Measurements from ENCODE around the gene BOK.

Gene BOK

DNA sequence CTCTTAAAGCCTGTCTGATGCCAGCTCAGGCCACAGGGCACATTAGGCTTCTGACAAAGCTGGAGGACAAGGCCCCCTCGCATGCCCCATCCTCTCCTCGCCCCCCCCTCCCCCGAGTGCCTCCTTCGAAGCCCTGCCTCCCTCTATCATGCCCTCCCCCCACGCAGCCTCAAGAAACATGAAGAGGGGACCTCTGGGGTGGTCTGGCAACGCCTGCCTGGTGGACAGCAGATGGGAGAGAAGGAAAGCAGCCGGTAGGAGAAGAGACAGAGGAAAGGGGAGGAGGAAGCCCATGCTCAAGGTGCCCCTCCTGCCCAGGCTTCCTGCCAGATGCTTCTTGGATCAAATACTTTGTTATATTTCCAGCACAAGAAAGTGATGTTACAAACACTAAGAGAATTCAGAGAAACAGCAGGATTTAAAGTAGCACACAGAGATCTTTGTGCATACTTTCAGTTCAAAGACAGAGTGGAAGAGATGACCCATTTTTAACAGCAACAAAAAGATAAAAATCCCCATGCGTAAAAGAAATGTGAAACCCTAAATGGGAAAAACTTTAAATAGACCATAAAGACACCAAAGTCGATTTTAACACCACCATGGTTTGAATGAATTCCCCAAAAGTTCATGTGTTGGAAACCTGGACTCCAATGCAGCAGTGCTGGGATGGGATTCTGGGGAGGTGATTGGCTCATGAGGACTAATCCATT lies 19.0 kb downstream of the BOK start:
- H3K9me3 Mint-ChIP-seq, result peaks cover 27% of the 10 kb centered on the region
- TF ChIP-seq CTCF (IDR thresholded peaks at IDR 0.05; ENCODE audit: unreplicated experiment in 3 of 3), result no peak
- peaks cover 57% of the 10 kb centered on the region for H3K36me3 Mint-ChIP-seq (ENCODE audit: low read depth)
- peaks cover 22% of the 10 kb centered on the region for H3K4me1 Mint-ChIP-seq
- H3K27ac Mint-ChIP-seq, result peak overlapping the region; percentile 12 to 89 (median 78)
- peak overlapping the region in 2 of 3 experiments; percentile 12 to 22 for H3K4me3 Mint-ChIP-seq
- H3K27me3 Mint-ChIP-seq (ENCODE audit: low read depth), result no peaks in the 10 kb centered on the region

DNA sequence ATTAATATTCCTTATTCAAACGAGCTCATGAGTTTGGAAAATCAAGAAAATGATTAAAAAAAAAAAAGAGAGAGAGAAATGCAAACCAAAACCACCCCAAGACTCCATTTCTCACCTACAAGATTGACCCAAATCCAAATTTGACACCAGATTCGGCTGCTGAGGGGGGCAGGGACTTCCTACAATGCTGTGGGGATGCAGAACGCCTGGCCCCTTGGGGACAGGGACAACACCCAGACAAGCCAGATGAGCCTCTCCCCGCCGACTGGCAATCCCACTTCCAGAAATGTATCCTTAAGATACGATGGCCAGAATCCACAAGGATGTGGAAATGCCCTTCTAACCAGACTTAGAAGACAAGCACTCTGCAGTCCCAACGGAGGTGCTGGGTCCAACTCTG lies 20.7 kb downstream of the BOK start:
- Mint-ChIP-seq H3K27me3 (ENCODE audit: low read depth) (no peaks in the 10 kb centered on the region), H3K4me1 (peaks cover 22% of the 10 kb centered on the region), H3K36me3 (ENCODE audit: low read depth) (peaks cover 51% of the 10 kb centered on the region), H3K27ac (peak overlapping the region in 1 of 3 experiments; percentile 89), H3K4me3 (no peak overlapping the region), H3K9me3 (peaks cover 40% of the 10 kb centered on the region)
- TF ChIP-seq CTCF (IDR thresholded peaks at IDR 0.05; ENCODE audit: unreplicated experiment in 3 of 3), result no peak

DNA sequence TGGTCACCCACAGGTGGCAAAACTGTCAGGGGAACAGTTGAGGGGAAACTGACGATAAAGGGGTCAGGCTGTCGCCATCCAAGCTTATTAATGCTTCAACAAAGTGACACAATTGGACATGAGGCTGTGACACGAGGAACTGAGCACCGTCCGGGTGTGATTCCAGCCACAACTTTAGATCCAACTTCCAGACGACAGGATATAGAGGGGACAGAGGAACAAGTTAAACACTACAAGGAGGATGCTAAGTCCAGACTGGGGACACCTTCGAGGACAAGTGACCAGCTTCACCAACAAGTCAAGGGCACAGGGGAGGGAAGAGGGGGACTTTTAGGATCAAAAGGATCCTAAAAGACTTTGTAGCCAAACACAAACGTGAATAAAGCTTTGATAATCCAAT lies 23.8 kb downstream of the BOK start:
- H3K27ac Mint-ChIP-seq, result no peak overlapping the region
- H3K36me3 Mint-ChIP-seq (ENCODE audit: low read depth), result peaks cover 36% of the 10 kb centered on the region
- peaks cover 54% of the 10 kb centered on the region for H3K9me3 Mint-ChIP-seq
- H3K4me3 Mint-ChIP-seq, result no peak overlapping the region
- TF ChIP-seq CTCF (IDR thresholded peaks at IDR 0.05; ENCODE audit: unreplicated experiment in 3 of 3), result no peak
- peaks cover 16% of the 10 kb centered on the region for H3K4me1 Mint-ChIP-seq
- H3K27me3 Mint-ChIP-seq (ENCODE audit: low read depth), result peaks cover 3% of the 10 kb centered on the region

GRCh38 chr2:241582806-241583205 lies 24.3 kb downstream of the BOK start:
- peaks cover 51% of the 10 kb centered on the region for H3K9me3 Mint-ChIP-seq

GRCh38 chr2:241584436-241584835 lies 25.9 kb downstream of the BOK start:
- H3K4me1 Mint-ChIP-seq, result no peaks in the 10 kb centered on the region
- H3K27ac Mint-ChIP-seq, result no peak overlapping the region
- TF ChIP-seq CTCF (IDR thresholded peaks at IDR 0.05; ENCODE audit: unreplicated experiment in 3 of 3), result no peak
- no peak overlapping the region for H3K4me3 Mint-ChIP-seq
- H3K27me3 Mint-ChIP-seq (ENCODE audit: low read depth), result peaks cover 3% of the 10 kb centered on the region
- H3K36me3 Mint-ChIP-seq (ENCODE audit: low read depth), result peaks cover 15% of the 10 kb centered on the region
- H3K9me3 Mint-ChIP-seq, result peaks cover 40% of the 10 kb centered on the region

More at GRCh38 chr2:241582806-241583205, 24.3 kb downstream of the BOK start:
- Mint-ChIP-seq H3K4me1 (peaks cover 12% of the 10 kb centered on the region), H3K27ac (no peak overlapping the region), H3K27me3 (ENCODE audit: low read depth) (peaks cover 3% of the 10 kb centered on the region), H3K4me3 (no peak overlapping the region), H3K36me3 (ENCODE audit: low read depth) (peaks cover 32% of the 10 kb centered on the region)
- TF ChIP-seq CTCF (IDR thresholded peaks at IDR 0.05; ENCODE audit: unreplicated experiment in 3 of 3), result no peak

Measured in nephron (organoid).